Left lobe of liver (tissue), 1 donor: Measurements from ENCODE around the gene NPIPA5. TPM values are rescaled to one million over a fixed set of nuclear protein-coding genes. Genes with fewer than 3 reads are reported as not detected.

Experiments used
- total RNA-seq: library from RNA; stranded (reverse); gene quantifications from one replicate; pipeline ENCODE4 v1.2.1, GENCODE V29; 2021
- donor health status: DM: no; HTN: yes; CAD: no.

NPIPA5 gene
- total RNA-seq, 1 donor from 2014 or later, result 0.50 TPM

Other genes with a start within 250 kb of the NPIPA5 start
- 14.6 TPM for gene MPV17L, start 17.5 kb upstream of the NPIPA5 start, total RNA-seq
- 12.2 TPM for gene BMERB1, start 56.3 kb upstream of the NPIPA5 start, total RNA-seq